ENCODE measurements around the gene HLA-DMB.

Gene HLA-DMB

DNA sequence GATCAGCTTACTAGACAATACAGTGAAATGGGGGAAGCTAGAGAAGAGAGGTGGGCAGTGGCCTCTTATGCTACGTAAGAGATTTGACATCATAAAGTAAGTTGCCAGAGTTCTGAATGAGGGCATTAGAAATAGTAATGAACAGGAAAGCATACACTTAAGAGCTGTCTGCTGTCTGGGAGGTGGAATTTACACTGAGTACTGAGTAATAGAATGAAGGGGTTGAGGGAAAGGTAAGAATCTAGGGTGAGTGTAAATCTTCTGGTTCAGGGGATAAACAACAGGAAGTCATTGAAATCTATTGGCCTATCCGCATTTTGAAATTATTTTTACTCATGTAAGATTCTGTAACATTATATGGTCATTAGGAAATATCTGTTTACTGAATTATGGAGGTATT, 35.8 kb downstream of the HLA-DMB start:
- DNase-seq, result no peak

DNA sequence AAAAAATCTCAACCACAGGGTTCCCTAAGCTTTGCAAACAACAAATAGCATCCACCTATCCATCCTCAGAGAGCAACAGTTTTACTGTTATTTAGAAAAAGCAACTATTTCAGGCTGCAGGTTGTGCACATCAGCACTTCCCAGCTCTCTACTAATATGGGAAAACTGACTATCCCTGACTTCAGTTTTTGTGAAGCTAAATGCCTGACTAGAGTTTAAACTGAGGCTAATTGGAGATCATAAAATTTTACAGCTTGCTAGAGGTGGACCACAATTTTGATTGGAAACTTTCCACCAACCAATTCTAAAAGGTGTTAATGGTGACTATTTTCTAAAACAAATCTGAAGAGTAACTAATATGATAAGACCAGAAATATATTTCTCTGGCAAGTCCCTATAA, 36.9 kb downstream of the HLA-DMB start:
- DNase-seq, result no peak

- DNase-seq, result no peak
These were observed 45.9 kb downstream of the HLA-DMB start for GRCh38 chr6:32895006-32895345.

DNA sequence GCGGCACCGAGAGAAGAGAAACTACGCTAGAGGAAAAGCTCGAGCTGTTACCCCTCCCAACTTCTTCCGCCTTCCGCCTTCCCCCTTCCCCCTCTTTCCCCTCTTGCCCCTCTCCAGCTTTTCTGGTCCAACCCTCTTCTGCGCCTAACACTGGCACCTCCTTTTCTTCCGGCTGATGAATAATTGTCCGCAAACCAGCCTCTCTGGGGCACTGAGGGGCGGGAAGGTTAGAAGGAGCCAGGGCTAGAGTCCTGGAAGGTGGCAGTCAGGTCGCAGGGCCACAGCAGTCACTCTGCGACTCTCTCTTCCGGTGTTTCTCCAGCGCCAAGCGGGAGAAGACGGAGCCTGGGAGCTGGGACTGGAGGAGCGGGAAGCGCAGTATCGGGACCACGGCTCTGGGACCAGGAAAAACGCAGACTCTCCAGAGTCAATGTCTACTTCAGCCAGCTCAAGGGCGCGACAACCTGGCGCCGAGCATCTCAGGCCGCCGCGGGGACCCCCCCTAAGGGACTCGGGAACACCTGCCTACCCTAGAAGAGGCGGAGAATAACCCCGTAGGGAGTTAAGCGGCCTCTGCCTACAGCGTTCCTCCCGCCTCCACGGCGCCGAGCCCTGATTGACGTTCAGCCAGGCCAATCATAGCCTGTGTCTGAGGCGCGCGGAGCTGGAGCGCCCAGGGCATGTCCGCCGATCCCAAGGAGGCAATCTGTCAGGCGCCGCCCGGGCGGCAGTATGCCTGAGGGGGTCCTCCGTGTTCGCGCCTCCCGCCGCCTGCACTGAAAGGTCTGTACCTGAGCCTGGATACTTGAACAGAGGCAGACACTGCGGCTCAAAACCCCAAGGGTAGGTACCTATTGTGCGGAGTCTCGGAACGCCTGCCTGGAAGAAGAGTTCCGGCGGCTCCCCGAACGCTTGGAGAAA, 46.5 kb downstream of the HLA-DMB start:
- DNase-seq, result peak; percentile 91

GRCh38 chr6:32890831-32891230, 50.0 kb downstream of the HLA-DMB start:
- no peak for DNase-seq

DNA sequence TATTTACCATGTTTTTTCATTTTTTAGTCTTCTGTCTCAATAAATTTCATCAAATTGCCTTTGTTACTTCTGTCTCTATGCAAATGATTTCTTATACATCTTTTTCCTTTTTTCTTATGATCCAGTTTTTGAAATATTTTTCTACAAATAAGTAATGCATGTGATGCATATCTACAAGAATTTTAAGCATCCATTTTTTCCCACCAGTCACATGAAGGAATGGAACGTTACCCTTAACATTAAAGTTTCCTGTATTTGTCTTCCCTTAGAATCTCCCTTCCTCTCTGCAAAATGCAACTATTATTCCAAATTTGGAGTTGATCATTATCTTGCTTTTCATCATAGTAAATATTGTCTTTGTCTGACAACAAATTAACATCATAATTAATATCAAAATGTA, 51.3 kb downstream of the HLA-DMB start:
- no peak for DNase-seq

DNA sequence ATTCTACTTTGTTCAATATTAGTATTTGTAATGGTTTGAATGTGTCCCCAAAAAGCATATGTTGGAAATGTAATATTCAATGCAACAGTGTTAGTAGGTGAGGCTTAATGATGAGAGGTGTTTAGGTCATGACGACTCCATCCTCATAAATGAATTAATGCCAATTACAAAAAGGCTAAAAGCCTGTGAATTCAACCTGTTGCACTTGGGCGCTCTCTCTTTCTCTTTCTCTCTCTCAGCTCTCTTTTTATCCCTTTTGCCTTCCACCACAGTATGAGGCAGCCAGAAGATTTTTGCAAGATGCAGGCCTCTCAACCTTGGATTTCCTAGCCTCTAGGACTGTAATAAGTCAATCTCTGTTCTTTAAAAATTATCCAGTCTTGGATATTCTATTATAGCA, 52.3 kb downstream of the HLA-DMB start:
- DNase-seq, result no peak

DNA sequence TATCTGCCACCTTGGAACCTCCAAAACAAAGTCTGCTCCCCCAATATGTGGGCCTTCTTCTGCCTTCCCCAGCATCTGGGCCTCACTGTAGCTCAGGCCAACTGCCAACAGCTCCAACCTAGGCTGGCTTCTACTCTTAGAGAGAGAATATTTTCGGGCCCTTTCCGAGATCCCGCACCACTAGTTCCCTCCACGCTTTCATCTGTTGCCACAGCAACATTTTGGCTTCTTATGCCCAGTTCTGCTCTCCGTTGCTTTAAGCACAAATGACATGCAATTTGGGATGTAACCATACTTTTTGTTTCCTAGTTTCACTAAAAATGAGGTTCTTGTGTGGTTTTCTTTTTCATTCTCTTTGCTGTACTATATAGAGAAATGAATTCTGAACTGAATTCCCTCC, 53.2 kb downstream of the HLA-DMB start:
- DNase-seq, result no peak

DNA sequence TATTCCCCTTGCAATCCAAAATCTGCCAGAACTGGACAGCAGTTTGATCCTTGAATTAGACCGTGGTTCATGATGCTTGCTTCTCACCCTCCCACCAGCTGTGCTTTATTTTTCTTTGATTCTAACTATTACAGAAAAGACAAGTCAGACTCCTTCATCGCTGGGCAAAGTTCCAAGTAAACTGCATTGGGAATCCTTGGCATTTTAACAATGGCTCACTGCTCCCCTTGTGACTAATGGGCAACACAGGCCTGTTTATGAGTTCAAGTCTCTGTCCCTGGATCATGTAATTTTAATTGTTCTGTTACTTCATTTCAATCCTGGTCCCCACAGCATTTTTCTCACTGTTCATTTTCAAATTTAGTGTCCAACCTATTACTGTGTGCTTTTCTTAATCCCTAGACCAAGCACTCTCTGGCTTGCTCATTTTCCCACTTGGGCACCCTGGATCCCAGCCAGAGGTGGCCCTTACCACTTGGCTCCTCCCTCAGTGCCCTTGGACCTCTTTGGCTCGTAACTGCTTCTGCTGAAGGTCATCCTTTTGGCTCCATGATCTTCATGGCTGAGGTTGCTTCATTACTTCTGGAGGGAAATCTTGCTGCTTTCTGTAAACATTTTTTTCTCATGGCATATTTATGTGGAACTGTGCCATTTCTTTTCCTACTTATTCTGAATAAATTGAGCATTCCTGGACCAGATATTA, 54.0 kb downstream of the HLA-DMB start:
- DNase-seq, result peak; percentile 94

GRCh38 chr6:32885698-32886286, 55.0 kb downstream of the HLA-DMB start:
- DNase-seq, result peak; percentile 68
